ENCODE measurements around the gene NR5A2. TPM values are rescaled to one million over a fixed set of nuclear protein-coding genes. Genes with fewer than 3 reads are reported as not detected.
A peak's percentile ranks its signal among the peaks of the same experiment; 100 is the strongest.

The NR5A2 gene
- total RNA-seq, 6 donors from 2014 or later = under 0.01 to 7.8 (median 2.1) TPM

DNA sequence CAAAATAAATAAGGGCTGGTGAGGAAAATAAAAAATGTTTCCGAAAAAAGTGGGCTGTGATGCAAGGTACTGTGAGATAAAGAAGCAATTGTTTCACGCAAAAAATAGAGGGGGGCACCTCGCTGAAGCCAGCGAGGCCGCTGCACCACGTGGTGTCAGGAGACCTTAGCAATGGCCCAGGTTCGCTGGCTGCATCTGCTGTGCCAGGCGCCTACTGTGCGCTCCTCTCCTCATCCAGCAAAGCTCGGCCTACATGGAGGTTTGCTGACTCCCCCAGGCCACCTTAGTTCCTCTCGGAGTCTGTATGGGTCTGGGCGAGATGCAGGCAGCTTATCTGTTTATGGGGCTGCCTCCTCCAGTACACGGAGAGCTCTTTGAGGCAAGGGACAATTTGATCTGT lies 119.6 kb downstream of the NR5A2 start:
- DNase-seq = peak in 1 of 2 donors; percentile 33
- WGBS, 2 donors = 93 to 96% methylated on average over 13 of the region's 13 CpGs
- peaks cover 0 to 7% (median 2%) of the 10 kb centered on the region in 4 donors for H3K4me1 ChIP-seq
- no peaks in the 10 kb centered on the region for H3K27me3 ChIP-seq
- H3K36me3 ChIP-seq = no peaks in the 10 kb centered on the region
- no peaks in the 10 kb centered on the region for H3K9me3 ChIP-seq
- H3K27ac ChIP-seq = no peak overlapping the region
- H3K4me3 ChIP-seq = no peak overlapping the region
- TF ChIP-seq POLR2AphosphoS5 (IDR thresholded peaks at IDR 0.05) = no peak
- TF ChIP-seq EP300 (IDR thresholded peaks at IDR 0.05) = no peak
- no peak for TF ChIP-seq POLR2A (IDR thresholded peaks at IDR 0.05)
- TF ChIP-seq, protein P1, sequence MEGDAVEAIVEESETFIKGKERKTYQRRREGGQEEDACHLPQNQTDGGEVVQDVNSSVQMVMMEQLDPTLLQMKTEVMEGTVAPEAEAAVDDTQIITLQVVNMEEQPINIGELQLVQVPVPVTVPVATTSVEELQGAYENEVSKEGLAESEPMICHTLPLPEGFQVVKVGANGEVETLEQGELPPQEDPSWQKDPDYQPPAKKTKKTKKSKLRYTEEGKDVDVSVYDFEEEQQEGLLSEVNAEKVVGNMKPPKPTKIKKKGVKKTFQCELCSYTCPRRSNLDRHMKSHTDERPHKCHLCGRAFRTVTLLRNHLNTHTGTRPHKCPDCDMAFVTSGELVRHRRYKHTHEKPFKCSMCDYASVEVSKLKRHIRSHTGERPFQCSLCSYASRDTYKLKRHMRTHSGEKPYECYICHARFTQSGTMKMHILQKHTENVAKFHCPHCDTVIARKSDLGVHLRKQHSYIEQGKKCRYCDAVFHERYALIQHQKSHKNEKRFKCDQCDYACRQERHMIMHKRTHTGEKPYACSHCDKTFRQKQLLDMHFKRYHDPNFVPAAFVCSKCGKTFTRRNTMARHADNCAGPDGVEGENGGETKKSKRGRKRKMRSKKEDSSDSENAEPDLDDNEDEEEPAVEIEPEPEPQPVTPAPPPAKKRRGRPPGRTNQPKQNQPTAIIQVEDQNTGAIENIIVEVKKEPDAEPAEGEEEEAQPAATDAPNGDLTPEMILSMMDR (IDR thresholded peaks at IDR 0.05) = no peak
- ATAC-seq (ENCODE audit: low FRiP score in 2 of 2) = no peak

DNA sequence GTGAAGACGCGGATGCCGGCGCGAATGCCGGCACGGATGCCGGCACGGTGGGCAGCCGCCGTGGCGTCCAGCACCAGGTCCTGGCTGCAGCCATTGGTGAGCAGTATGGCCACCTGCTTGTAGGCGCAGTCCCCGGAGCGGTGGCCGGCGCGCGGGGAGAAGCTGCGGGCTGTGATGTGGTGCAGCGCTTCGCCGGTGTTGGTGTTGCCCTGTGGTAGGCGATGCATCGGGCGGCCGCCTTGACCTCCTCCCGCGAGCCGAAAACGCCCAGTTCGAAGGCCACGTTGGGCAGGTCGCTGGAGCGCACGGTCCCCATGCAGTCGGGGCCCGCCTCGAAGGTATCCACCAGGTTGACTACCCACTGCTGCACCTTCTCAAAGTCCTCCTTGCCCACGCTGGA lies 120.2 kb downstream of the NR5A2 start:
- H3K27me3 ChIP-seq = no peaks in the 10 kb centered on the region
- H3K27ac ChIP-seq = no peak overlapping the region
- peaks cover 0 to 7% (median 3%) of the 10 kb centered on the region in 4 donors for H3K4me1 ChIP-seq
- DNase-seq (peak in 1 of 2 donors; percentile 76), ATAC-seq (ENCODE audit: low FRiP score in 2 of 2) (no peak)
- no peaks in the 10 kb centered on the region for H3K36me3 ChIP-seq
- no peak for TF ChIP-seq EP300 (IDR thresholded peaks at IDR 0.05)
- TF ChIP-seq POLR2AphosphoS5 (IDR thresholded peaks at IDR 0.05) = no peak
- TF ChIP-seq, protein P1 (IDR thresholded peaks at IDR 0.05) = no peak
- TF ChIP-seq POLR2A (IDR thresholded peaks at IDR 0.05) = no peak
- no peak overlapping the region for H3K4me3 ChIP-seq
- 99 to 100% methylated on average over 12 to 26 of the region's 40 CpGs for WGBS, 2 donors
- no peaks in the 10 kb centered on the region for H3K9me3 ChIP-seq

DNA sequence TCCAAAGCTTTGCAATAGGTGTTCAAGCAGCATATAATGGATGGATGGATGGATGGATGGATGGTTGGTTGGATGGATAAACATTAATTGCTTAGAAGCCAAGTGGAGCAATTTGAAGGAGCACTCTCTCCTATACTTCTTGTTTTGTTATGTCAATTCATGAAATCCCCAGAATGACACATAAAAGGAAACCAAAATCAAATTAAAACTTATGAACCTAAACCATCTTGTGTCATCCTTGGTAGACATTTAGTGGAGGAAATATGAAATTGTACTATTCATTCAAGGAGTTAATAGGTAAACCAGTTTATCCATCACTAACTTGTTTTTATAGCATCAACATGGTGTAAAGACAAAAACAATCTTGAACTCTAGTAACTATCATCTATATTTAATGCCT lies 122.5 kb downstream of the NR5A2 start:
- no peaks in the 10 kb centered on the region for H3K27me3 ChIP-seq
- TF ChIP-seq POLR2A (IDR thresholded peaks at IDR 0.05) = no peak
- no peak for TF ChIP-seq POLR2AphosphoS5 (IDR thresholded peaks at IDR 0.05)
- TF ChIP-seq EP300 (IDR thresholded peaks at IDR 0.05) = no peak
- TF ChIP-seq, protein P1 (IDR thresholded peaks at IDR 0.05) = no peak
- no peaks in the 10 kb centered on the region for H3K9me3 ChIP-seq
- H3K4me3 ChIP-seq = no peak overlapping the region
- no peaks in the 10 kb centered on the region for H3K36me3 ChIP-seq
- DNase-seq (no peak), ATAC-seq (ENCODE audit: low FRiP score in 2 of 2) (no peak)
- H3K27ac ChIP-seq = no peak overlapping the region
- peaks cover 0 to 22% (median 17%) of the 10 kb centered on the region in 4 donors for H3K4me1 ChIP-seq

DNA sequence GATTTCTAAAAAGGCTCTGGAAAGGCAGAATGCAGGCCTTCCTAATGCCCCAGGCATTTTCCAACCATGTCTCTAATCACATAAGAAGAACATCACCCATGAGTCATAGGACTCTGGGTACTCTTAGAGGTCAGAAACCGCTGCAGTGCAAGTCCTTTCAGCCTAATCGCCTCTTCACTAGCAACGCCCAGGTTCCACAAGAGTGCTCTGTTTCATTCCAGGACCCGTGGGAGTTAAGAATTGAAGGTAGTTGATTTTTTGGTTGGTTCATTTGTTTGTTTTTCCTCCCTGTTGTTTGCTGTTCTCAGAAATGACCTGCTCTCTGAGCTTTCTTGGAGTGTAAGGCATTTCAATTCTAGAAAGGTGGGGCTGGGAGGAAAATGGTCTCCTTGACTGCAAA lies 123.2 kb downstream of the NR5A2 start:
- TF ChIP-seq POLR2AphosphoS5 (IDR thresholded peaks at IDR 0.05) (no peak), EP300 (IDR thresholded peaks at IDR 0.05) (peak in 1 of 4 donors; percentile 23)
- TF ChIP-seq, protein P1 (IDR thresholded peaks at IDR 0.05) = no peak
- DNase-seq (peak in 1 of 2 donors; percentile 65), ATAC-seq (ENCODE audit: low FRiP score in 2 of 2) (peak; percentile 63 to 89)
- peaks cover 0 to 22% (median 17%) of the 10 kb centered on the region in 4 donors for H3K4me1 ChIP-seq
- no peak overlapping the region for H3K4me3 ChIP-seq
- no peaks in the 10 kb centered on the region for H3K9me3 ChIP-seq
- no peaks in the 10 kb centered on the region for H3K27me3 ChIP-seq
- 47 to 76% methylated on average over 4 of the region's 4 CpGs for WGBS, 2 donors
- no peak overlapping the region for H3K27ac ChIP-seq
- H3K36me3 ChIP-seq = no peaks in the 10 kb centered on the region

DNA sequence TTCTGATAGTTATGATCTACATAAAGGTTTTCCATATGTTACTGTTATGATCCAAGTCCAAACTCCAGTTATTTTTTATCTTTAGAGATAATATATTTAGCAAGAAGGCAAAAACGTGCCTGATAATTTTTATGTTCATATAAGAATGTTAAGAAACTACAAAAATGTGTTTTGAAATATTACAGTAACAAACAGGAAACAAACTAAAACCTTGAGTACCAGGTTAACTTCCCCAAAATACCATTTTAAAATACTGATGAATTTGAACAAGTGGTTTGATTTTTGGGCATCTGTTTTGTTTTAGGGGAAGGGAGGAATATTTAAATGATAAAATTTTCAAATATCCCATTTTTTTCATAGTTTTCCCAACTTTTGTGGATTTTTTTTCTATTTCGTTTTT lies 124.8 kb downstream of the NR5A2 start:
- DNase-seq (no peak), ATAC-seq (ENCODE audit: low FRiP score in 2 of 2) (no peak)
- H3K4me1 ChIP-seq = peaks cover 0 to 22% (median 17%) of the 10 kb centered on the region in 4 donors
- no peak overlapping the region for H3K4me3 ChIP-seq
- TF ChIP-seq, protein P1 (IDR thresholded peaks at IDR 0.05) = no peak
- TF ChIP-seq POLR2A (IDR thresholded peaks at IDR 0.05) (no peak), POLR2AphosphoS5 (IDR thresholded peaks at IDR 0.05) (no peak), EP300 (IDR thresholded peaks at IDR 0.05) (no peak)
- no peaks in the 10 kb centered on the region for H3K9me3 ChIP-seq
- WGBS, 2 donors = 68 to 78% methylated on average over 2 of the region's 2 CpGs
- no peaks in the 10 kb centered on the region for H3K36me3 ChIP-seq
- peak overlapping the region in 1 of 4 donors; percentile 45 for H3K27ac ChIP-seq
- H3K27me3 ChIP-seq = no peaks in the 10 kb centered on the region
